ENCODE measurements around the gene SAMHD1. TPM values are rescaled to one million over a fixed set of nuclear protein-coding genes. Genes with fewer than 3 reads are reported as not detected.

The SAMHD1 gene
- total and polyA plus RNA-seq, 2 of the 8 experiments (the other 6 are each of a cell fraction or from before 2014, with no cell fraction given), result 22.0 to 37.1 TPM

- Histone ChIP-seq H3K14ac (ENCODE audit: insufficient read length) (no peak overlapping the region), H3K9me3 (ENCODE audit: insufficient read depth in 2 of 2, low read depth in 1 of 2, low read length in 1 of 2) (no peaks in the 10 kb centered on the region), H3K27ac (ENCODE audit: low read depth, low read length) (no peak overlapping the region), H3K4ac (replicated peaks; ENCODE audit: insufficient read length, low read depth, low read length) (no peak overlapping the region), H3K56ac (replicated peaks; ENCODE audit: insufficient read length, low read depth, low read length) (no peak overlapping the region), H3K9ac (replicated peaks in 1 of 4; ENCODE audit: extremely low read depth in 1 of 4, low read depth in 3 of 4, low read length in 3 of 4) (no peak overlapping the region), H2BK5ac (ENCODE audit: low read depth, low read length) (no peak overlapping the region), H2BK20ac (ENCODE audit: low read length) (no peak overlapping the region), H3K27me3 (replicated peaks in 1 of 4; ENCODE audit: control insufficient read depth in 3 of 4, extremely low read depth in 1 of 4, insufficient read depth in 3 of 4, low read length in 3 of 4) (no peaks in the 10 kb centered on the region), H3K18ac (ENCODE audit: extremely low read depth, low read length) (no peak overlapping the region), H2AK5ac (ENCODE audit: low read depth, low read length) (no peak overlapping the region), H4K8ac (ENCODE audit: extremely low read depth, insufficient read depth, low read length) (no peak overlapping the region), H3K23ac (ENCODE audit: insufficient read length) (no peak overlapping the region), H3K4me2 (ENCODE audit: insufficient read depth in 1 of 2, low read depth in 2 of 2, low read length in 2 of 2) (no peak overlapping the region), H2BK12ac (ENCODE audit: low read depth, low read length) (no peak overlapping the region), H3K36me3 (ENCODE audit: control insufficient read depth in 2 of 4, insufficient read depth in 4 of 4, low read length in 3 of 4) (peaks cover 0 to 49% (median 10%) of the 10 kb centered on the region in 4 experiments; a peak in 5 of 8 replicates), H4K5ac (ENCODE audit: insufficient read length, low read depth, low read length) (no peak overlapping the region), H2BK15ac (ENCODE audit: low read length) (no peak overlapping the region), H4K20me1 (replicated peaks in 1 of 2; ENCODE audit: control insufficient read depth in 1 of 2, insufficient read depth in 2 of 2, low read length in 2 of 2) (peaks cover 0 to 2% of the 10 kb centered on the region in 2 experiments), H3K79me2 (ENCODE audit: control insufficient read depth in 1 of 2, insufficient read depth in 2 of 2, low read length in 2 of 2) (no peaks in the 10 kb centered on the region), H2AFZ (ENCODE audit: low read length) (no peak overlapping the region), H3K23me2 (ENCODE audit: low read depth, low read length) (no peaks in the 10 kb centered on the region), H3K79me1 (ENCODE audit: low read depth, low read length) (no peaks in the 10 kb centered on the region), H2BK120ac (replicated peaks; ENCODE audit: low read depth, low read length) (no peak overlapping the region), H3K4me3 (ENCODE audit: extremely low read depth in 1 of 4, insufficient read depth in 2 of 4, low read depth in 3 of 4, low read length in 4 of 4) (no peak overlapping the region), H4K91ac (replicated peaks; ENCODE audit: insufficient read length, low read length) (no peak overlapping the region), H3K4me1 (replicated peaks in 1 of 4; ENCODE audit: control insufficient read depth in 3 of 4, insufficient read depth in 4 of 4, low read length in 3 of 4) (no peaks in the 10 kb centered on the region)
- WGBS, 2 experiments (ENCODE audit: extremely low coverage in 1 of 2, insufficient coverage in 1 of 2, insufficient read length in 1 of 2, insufficient replicate concordance in 2 of 2, low coverage in 1 of 2, low lambda C conversion rate in 2 of 2, missing lambda C conversion rate in 1 of 2), result 92% methylated on average over 3 of the region's 3 CpGs; no CpG with 5 or more reads in 1 of the 2 experiments
- DNase-seq (ENCODE audit: low read depth in 1 of 2, low spot score in 2 of 2) (no peak), FAIRE-seq (no peak)
- ChIA-PET POLR2A (ENCODE audit: partially characterized antibody) (interaction anchor here (0.7 to 0.9 kb wide), 2 partner anchors 31 to 48 kb away, joined by 3 to 4 read pairs; no protein-coding TSS in a partner anchor), CTCF (ENCODE audit: partially characterized antibody) (interaction anchor here (0.8 to 1.5 kb wide), 7 partner anchors 8 to 143 kb away, joined by 3 to 5 read pairs (median 3); no protein-coding TSS in a partner anchor)
- TF ChIP-seq HDAC2 (IDR thresholded peaks at IDR 0.05; ENCODE audit: borderline replicate concordance in 1 of 2, low read depth in 2 of 2, low read length in 2 of 2) (no peak), POU5F1 (IDR thresholded peaks at IDR 0.05; ENCODE audit: low read depth, low read length) (no peak), RBBP5 (IDR thresholded peaks at IDR 0.05; ENCODE audit: borderline replicate concordance, low read depth, low read length) (no peak), SAP30 (IDR thresholded peaks at IDR 0.05; ENCODE audit: insufficient read depth, insufficient replicate concordance, low read length) (no peak), CREB1 (IDR thresholded peaks at IDR 0.05) (no peak), TAF7 (optimal IDR thresholded peaks at IDR 0.05; ENCODE audit: borderline replicate concordance, low read depth, low read length) (no peak), ATF2 (IDR thresholded peaks at IDR 0.05; ENCODE audit: low read length) (no peak), ASH2L (IDR thresholded peaks at IDR 0.05; ENCODE audit: low read length) (no peak), MAFK (IDR thresholded peaks at IDR 0.05; ENCODE audit: low read depth, low read length) (no peak), RFX5 (IDR thresholded peaks at IDR 0.05; ENCODE audit: borderline replicate concordance, low read depth, low read length) (no peak), CEBPB (IDR thresholded peaks at IDR 0.05; ENCODE audit: low read depth, low read length) (no peak), EGR1 (IDR thresholded peaks at IDR 0.05; ENCODE audit: borderline replicate concordance, low read depth, low read length) (no peak), SP4 (IDR thresholded peaks at IDR 0.05; ENCODE audit: low read length) (no peak)
Measured at GRCh38 chr20:36893801-36894200, 57.7 kb downstream of the SAMHD1 start.
